GM12891 (cell line): ENCODE results near the gene OLFML2A.

ENCODE experiments used
- DNase-seq: peaks from one replicate; pipeline ENCODE4 v3.0.0; 2011; ENCODE audit warnings: low spot score; ENCODE audit not compliant: insufficient read length
- FAIRE-seq: peaks from 2 replicates; lab custom pipeline; 2011; peaks lifted over from hg19 to GRCh38; lab: Jason Lieb, UNC
- PAX5 ChIP-seq: IDR thresholded peaks from 2 replicates; pipeline ENCODE4 v1.6.1; 2011; ENCODE audit warnings: low read length, moderate library complexity, mild to moderate bottlenecking; ENCODE audit not compliant: insufficient read depth, severe bottlenecking
- POLR2A ChIP-seq: IDR thresholded peaks from 2 replicates; pipeline ENCODE4 v1.6.1; 2011; ENCODE audit warnings: low read depth, low read length, control low read depth
- POLR2AphosphoS5 ChIP-seq: IDR thresholded peaks from 2 replicates; pipeline ENCODE4 v1.6.1; 2011; ENCODE audit warnings: low read depth, low read length, control low read depth
- POU2F2 ChIP-seq: IDR thresholded peaks from 2 replicates; pipeline ENCODE4 v1.6.1; 2011; ENCODE audit warnings: low read depth, mild to moderate bottlenecking, control low read depth, low read length, moderate library complexity
- SPI1 ChIP-seq: IDR thresholded peaks from 2 replicates; pipeline ENCODE4 v1.6.1; 2011; ENCODE audit warnings: low read depth, low read length, control low read depth
- TAF1 ChIP-seq: IDR thresholded peaks from 2 replicates; pipeline ENCODE4 v1.6.1; 2011; ENCODE audit warnings: low read depth, low read length, control low read depth

Gene OLFML2A

GRCh38 chr9:124759327-124759726, 17.6 kb upstream of the OLFML2A start:
- TF ChIP-seq POLR2A = no peak
- TF ChIP-seq PAX5 = no peak
- no peak for TF ChIP-seq TAF1
- no peak for TF ChIP-seq SPI1
- no peak for TF ChIP-seq POLR2AphosphoS5
- no peak for TF ChIP-seq POU2F2
- no peak for FAIRE-seq
- DNase-seq = no peak

GRCh38 chr9:124760719-124761118, 16.2 kb upstream of the OLFML2A start:
- no peak for FAIRE-seq
- TF ChIP-seq SPI1 (no peak), POU2F2 (no peak), PAX5 (no peak), POLR2A (no peak), TAF1 (no peak), POLR2AphosphoS5 (no peak)
- DNase-seq = no peak

GRCh38 chr9:124761196-124761595, 15.7 kb upstream of the OLFML2A start:
- TF ChIP-seq PAX5 (no peak), SPI1 (no peak), POLR2A (no peak), TAF1 (no peak), POLR2AphosphoS5 (no peak), POU2F2 (no peak)
- FAIRE-seq (no peak), DNase-seq (no peak)

GRCh38 chr9:124761710-124762109, 15.2 kb upstream of the OLFML2A start:
- DNase-seq (no peak), FAIRE-seq (no peak)
- no peak for TF ChIP-seq SPI1
- TF ChIP-seq POU2F2 = no peak
- TF ChIP-seq POLR2AphosphoS5 = no peak
- TF ChIP-seq TAF1 = no peak
- no peak for TF ChIP-seq PAX5
- TF ChIP-seq POLR2A = no peak

- no peak for FAIRE-seq
- TF ChIP-seq POU2F2 (no peak), TAF1 (no peak), POLR2A (no peak), SPI1 (no peak), PAX5 (no peak), POLR2AphosphoS5 (no peak)
- DNase-seq = no peak
Measured at GRCh38 chr9:124762633-124763032, 14.3 kb upstream of the OLFML2A start.

GRCh38 chr9:124764774-124765438, 12.0 kb upstream of the OLFML2A start:
- DNase-seq (no peak), FAIRE-seq (peak; percentile 64)

GRCh38 chr9:124765439-124765835, 11.5 kb upstream of the OLFML2A start:
- DNase-seq (no peak), FAIRE-seq (no peak)
- TF ChIP-seq POLR2A = no peak

More at GRCh38 chr9:124764774-124765438, 12.0 kb upstream of the OLFML2A start:
- no peak for TF ChIP-seq SPI1
- no peak for TF ChIP-seq POU2F2

- FAIRE-seq (no peak), DNase-seq (no peak)
- no peak for TF ChIP-seq POLR2A
- no peak for TF ChIP-seq TAF1
- TF ChIP-seq POU2F2 = no peak
- TF ChIP-seq SPI1 = no peak
- no peak for TF ChIP-seq PAX5
- TF ChIP-seq POLR2AphosphoS5 = no peak
Measured at GRCh38 chr9:124766326-124766725, 10.6 kb upstream of the OLFML2A start.

- no peak for DNase-seq
- no peak for TF ChIP-seq SPI1
- TF ChIP-seq POLR2A = no peak
- TF ChIP-seq TAF1 = no peak
- no peak for TF ChIP-seq PAX5
- TF ChIP-seq POLR2AphosphoS5 = no peak
- no peak for TF ChIP-seq POU2F2
- no peak for FAIRE-seq
Measured at GRCh38 chr9:124766815-124767554, 9.9 kb upstream of the OLFML2A start.

GRCh38 chr9:124767821-124768220, 9.1 kb upstream of the OLFML2A start:
- TF ChIP-seq TAF1 (no peak), SPI1 (no peak), POU2F2 (no peak)
- DNase-seq (no peak), FAIRE-seq (no peak)
